Activated CD8-positive, alpha-beta T cell treated with anti-CD3 and anti-CD28 coated beads for 36 hours (primary cell): ENCODE measurements around the gene SLC22A14. TPM values are rescaled to one million over a fixed set of nuclear protein-coding genes. Genes with fewer than 3 reads are reported as not detected.

ENCODE experiments used
- ATAC-seq: fragments of 200-7000 bp; cut with Tn5 transposase; one replicate; pipeline ENCODE4 v1.10.0; 2021; ENCODE audit warnings: mild to moderate bottlenecking, moderate library complexity
- CTCF ChIA-PET: fragments of 350-600 bp; sonication (Branson Sonifier 250); formaldehyde crosslinking; loops from one replicate; lab custom pipeline; 2021; ENCODE audit warnings: antibody characterized with exemption; lab: Charles Lee
- POLR2A ChIA-PET: fragments of 350-600 bp; sonication (Branson Sonifier 250); formaldehyde crosslinking; loops from one replicate; lab custom pipeline; 2021; ENCODE audit warnings: antibody characterized with exemption; lab: Charles Lee
- DNase-seq: peaks from one replicate; pipeline ENCODE4 v3.0.0-alpha.2; 2020
- H3K27ac Mint-ChIP-seq: one replicate; pipeline ENCODE4 v1.8.0; 2021; ENCODE audit warnings: mild to moderate bottlenecking, mixed read lengths
- H3K27me3 Mint-ChIP-seq: one replicate; pipeline ENCODE4 v1.8.0; 2021; ENCODE audit warnings: mixed read lengths
- H3K36me3 Mint-ChIP-seq: one replicate; pipeline ENCODE4 v1.8.0; 2021; ENCODE audit warnings: low read depth, mixed read lengths
- H3K4me1 Mint-ChIP-seq: one replicate; pipeline ENCODE4 v1.8.0; 2021; ENCODE audit warnings: low read depth, mixed read lengths
- H3K4me3 Mint-ChIP-seq: one replicate; pipeline ENCODE4 v1.8.0; 2021; ENCODE audit warnings: mild to moderate bottlenecking, moderate library complexity, mixed read lengths
- H3K9me3 Mint-ChIP-seq: one replicate; pipeline ENCODE4 v1.8.0; 2021; ENCODE audit warnings: mixed read lengths
- intact Hi-C: fragments of 100-400 bp; cut with micrococcal nuclease; formaldehyde crosslinking; loops from one replicate; pipeline ENCODE4 v1.10.0; 2022
- total RNA-seq, 2 experiments: library from RNA; stranded (reverse); gene quantifications; one replicate each; pipeline ENCODE4 v1.2.3, GENCODE V29; 2021
- TF ChIP-seq, protein P1 (sequence below): fragments of 200-600 bp; IDR thresholded peaks from one replicate; pipeline ENCODE4 v1.8.0; 2022; ENCODE audit warnings: antibody characterized with exemption, mild to moderate bottlenecking

The SLC22A14 gene
- total RNA-seq, 2 experiments from 2014 or later = not detected

DNA sequence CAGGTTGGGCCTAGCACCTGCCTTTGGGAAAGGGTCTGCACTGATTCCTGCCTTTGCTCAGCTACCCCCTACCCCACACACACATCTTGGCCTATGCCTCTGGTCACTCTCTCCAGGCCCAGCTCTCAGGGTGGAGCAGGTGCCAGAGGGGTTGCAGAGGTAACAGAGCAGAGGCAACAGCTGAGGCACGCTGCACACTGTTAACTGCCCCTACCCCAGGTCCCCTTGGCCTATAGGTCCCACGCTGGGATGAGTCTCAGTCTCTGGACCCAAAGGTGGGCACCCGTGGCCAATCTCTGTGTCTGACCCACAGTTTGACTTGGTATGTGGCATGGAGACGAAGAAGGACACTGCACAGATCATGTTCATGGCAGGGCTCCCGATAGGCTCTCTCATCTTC is 24.8 kb downstream of the SLC22A14 start:
- Mint-ChIP-seq H3K9me3 (no peaks in the 10 kb centered on the region), H3K4me1 (no peaks in the 10 kb centered on the region), H3K27me3 (no peaks in the 10 kb centered on the region), H3K36me3 (no peaks in the 10 kb centered on the region), H3K27ac (no peak overlapping the region), H3K4me3 (no peak overlapping the region)
- no peak for ATAC-seq
- ChIA-PET POLR2A (no interaction called here), CTCF (no interaction called here)
- DNase-seq = no peak
- intact Hi-C loops = no loop called here
- TF ChIP-seq, protein P1, sequence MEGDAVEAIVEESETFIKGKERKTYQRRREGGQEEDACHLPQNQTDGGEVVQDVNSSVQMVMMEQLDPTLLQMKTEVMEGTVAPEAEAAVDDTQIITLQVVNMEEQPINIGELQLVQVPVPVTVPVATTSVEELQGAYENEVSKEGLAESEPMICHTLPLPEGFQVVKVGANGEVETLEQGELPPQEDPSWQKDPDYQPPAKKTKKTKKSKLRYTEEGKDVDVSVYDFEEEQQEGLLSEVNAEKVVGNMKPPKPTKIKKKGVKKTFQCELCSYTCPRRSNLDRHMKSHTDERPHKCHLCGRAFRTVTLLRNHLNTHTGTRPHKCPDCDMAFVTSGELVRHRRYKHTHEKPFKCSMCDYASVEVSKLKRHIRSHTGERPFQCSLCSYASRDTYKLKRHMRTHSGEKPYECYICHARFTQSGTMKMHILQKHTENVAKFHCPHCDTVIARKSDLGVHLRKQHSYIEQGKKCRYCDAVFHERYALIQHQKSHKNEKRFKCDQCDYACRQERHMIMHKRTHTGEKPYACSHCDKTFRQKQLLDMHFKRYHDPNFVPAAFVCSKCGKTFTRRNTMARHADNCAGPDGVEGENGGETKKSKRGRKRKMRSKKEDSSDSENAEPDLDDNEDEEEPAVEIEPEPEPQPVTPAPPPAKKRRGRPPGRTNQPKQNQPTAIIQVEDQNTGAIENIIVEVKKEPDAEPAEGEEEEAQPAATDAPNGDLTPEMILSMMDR = no peak

DNA sequence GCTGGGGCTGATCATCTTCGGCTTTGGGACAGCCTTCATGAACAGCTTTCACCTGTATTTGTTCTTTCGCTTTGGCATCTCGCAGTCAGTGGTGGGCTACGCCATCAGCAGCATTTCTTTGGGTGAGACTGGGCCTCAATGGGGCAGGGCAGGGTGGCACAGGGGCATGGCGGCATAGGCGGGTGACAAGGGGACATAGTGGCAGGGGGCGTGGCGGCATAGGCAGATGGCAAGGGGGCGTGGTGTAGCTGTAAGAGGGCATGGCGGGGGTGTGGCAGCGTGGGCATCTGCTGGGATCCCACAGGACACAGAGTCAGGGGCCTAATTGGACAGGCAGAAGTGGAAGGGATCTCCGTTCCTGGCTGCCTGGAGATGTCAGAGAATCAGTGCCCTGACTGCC is 25.5 kb downstream of the SLC22A14 start:
- H3K27me3 Mint-ChIP-seq = no peaks in the 10 kb centered on the region
- no peak overlapping the region for H3K4me3 Mint-ChIP-seq
- no peaks in the 10 kb centered on the region for H3K9me3 Mint-ChIP-seq
- TF ChIP-seq, protein P1 = no peak
- no peak overlapping the region for H3K27ac Mint-ChIP-seq
- no peaks in the 10 kb centered on the region for H3K36me3 Mint-ChIP-seq
- ATAC-seq = no peak
- no peak for DNase-seq
- POLR2A ChIA-PET = no interaction called here
- CTCF ChIA-PET = no interaction called here
- intact Hi-C loops = no loop called here
- no peaks in the 10 kb centered on the region for H3K4me1 Mint-ChIP-seq

DNA sequence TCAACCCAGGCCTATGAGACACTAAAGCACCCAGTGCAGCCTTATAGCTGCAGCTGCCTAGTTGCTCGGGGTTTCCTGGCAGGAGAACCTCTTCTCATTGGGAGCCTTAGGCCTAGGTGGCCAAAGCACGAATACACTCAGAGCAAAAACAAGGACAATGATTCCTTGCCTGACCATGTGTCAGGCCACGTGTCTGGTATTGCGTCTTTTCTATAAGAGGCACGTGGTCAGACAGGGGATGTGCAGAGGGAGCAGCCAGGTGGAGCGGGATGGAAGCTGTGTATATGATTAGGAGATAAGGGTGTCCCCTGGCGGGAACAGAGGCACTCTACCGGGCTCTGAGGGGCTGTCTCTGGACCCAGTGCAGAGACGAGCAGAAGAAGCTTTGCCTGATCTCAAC is 26.4 kb downstream of the SLC22A14 start:
- TF ChIP-seq, protein P1 = no peak
- H3K27ac Mint-ChIP-seq = no peak overlapping the region
- no peaks in the 10 kb centered on the region for H3K4me1 Mint-ChIP-seq
- no peak overlapping the region for H3K4me3 Mint-ChIP-seq
- POLR2A ChIA-PET = no interaction called here
- CTCF ChIA-PET = interaction anchor here (1.6 kb wide), 1 partner anchor 191 kb away, joined by 4 read pairs; no protein-coding TSS in a partner anchor
- DNase-seq = no peak
- ATAC-seq = no peak
- intact Hi-C loops = no loop called here
- H3K27me3 Mint-ChIP-seq = no peaks in the 10 kb centered on the region
- no peaks in the 10 kb centered on the region for H3K9me3 Mint-ChIP-seq
- H3K36me3 Mint-ChIP-seq = no peaks in the 10 kb centered on the region

DNA sequence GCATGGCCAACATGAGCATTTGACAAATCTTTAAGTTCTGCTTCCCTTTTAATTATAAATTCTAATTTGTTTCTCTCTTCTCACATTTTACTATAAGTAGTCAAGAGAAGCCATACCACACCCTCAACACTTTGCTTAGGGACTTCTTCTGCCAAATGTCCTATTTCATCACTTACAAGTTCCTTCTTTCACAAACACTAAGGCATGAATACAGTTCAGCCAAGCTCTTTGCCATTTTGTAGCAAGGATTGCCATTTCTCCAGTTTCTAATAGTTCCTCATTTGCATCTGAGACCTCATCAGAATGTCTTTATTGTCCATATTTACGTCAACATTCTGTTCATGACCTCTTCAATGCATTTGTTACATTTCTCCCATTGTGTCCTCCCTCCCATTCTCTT is 29.4 kb downstream of the SLC22A14 start:
- no peak for DNase-seq
- H3K9me3 Mint-ChIP-seq = no peaks in the 10 kb centered on the region
- intact Hi-C loops = no loop called here
- TF ChIP-seq, protein P1 = no peak
- ATAC-seq = no peak
- POLR2A ChIA-PET = no interaction called here
- H3K4me1 Mint-ChIP-seq = no peaks in the 10 kb centered on the region
- CTCF ChIA-PET = no interaction called here
- H3K27ac Mint-ChIP-seq = no peak overlapping the region
- no peaks in the 10 kb centered on the region for H3K36me3 Mint-ChIP-seq
- H3K27me3 Mint-ChIP-seq = no peaks in the 10 kb centered on the region
- H3K4me3 Mint-ChIP-seq = no peak overlapping the region

DNA sequence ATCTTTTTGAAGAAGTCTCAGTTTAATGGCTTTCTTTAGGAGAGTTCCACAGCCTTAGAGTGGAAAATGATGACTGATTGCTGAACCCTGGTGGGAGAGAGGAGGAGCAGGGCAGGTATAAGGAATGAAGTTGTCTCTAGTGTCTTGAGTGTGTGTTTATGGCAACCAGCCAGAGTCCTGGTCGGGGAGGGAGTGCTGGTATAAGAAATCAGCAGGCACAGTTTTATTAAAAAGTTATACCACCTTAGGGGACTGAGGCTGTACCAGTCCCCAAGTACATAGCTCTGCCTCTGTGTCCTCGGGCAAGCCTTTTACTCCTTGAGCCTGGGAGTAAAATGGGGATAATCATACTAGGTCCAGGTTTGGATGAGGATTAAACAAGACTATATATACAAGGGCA is 29.8 kb downstream of the SLC22A14 start:
- H3K36me3 Mint-ChIP-seq = no peaks in the 10 kb centered on the region
- no peaks in the 10 kb centered on the region for H3K9me3 Mint-ChIP-seq
- no peak for ATAC-seq
- H3K27ac Mint-ChIP-seq = no peak overlapping the region
- no peak for DNase-seq
- TF ChIP-seq, protein P1 = no peak
- no peak overlapping the region for H3K4me3 Mint-ChIP-seq
- no peaks in the 10 kb centered on the region for H3K27me3 Mint-ChIP-seq
- ChIA-PET CTCF (no interaction called here), POLR2A (no interaction called here)
- no peaks in the 10 kb centered on the region for H3K4me1 Mint-ChIP-seq
- intact Hi-C loops = no loop called here
